Purkinje cell (primary cell): Measurements from ENCODE around the gene ARHGAP15. TPM values are rescaled to one million over a fixed set of nuclear protein-coding genes. Genes with fewer than 3 reads are reported as not detected.

Experiments used
- polyA plus RNA-seq: library from polyadenylated mRNA; unstranded; fragments of >200 nt; fragmentation: Nextera tagmentation; gene quantifications from 2 replicates; pipeline ENCODE4 v1.2.1, GENCODE V29; 2014

Gene ARHGAP15
- 2.6 and 4.8 TPM in 2 replicates for polyA plus RNA-seq

GRCh38 chr2:143128681-143129580 is at the start of gene ARHGAP15:
ARHGAP15 (plus strand) TSS chr2:143129419.

